NCI-H2029 (cell line): ENCODE results near the gene CENPVL2.
"Not testable (repeated sequence)": the region's sequence is repeated elsewhere in the genome, so short reads cannot be mapped to it uniquely, and the experiment has no call there.

Experiments used
- DNase-seq: peaks from one replicate; lab custom pipeline; 2025; lab: John Stamatoyannopoulos, UW

Gene CENPVL2

GRCh38 chrX:51682720-51683062 lies at the start of gene CENPVL2:
TSS of gene CENPVL2 (minus strand) at chrX:51682831. CDS start at chrX:51682831, 0 bp downstream.
- DNase-seq: not testable (repeated sequence)

DNA sequence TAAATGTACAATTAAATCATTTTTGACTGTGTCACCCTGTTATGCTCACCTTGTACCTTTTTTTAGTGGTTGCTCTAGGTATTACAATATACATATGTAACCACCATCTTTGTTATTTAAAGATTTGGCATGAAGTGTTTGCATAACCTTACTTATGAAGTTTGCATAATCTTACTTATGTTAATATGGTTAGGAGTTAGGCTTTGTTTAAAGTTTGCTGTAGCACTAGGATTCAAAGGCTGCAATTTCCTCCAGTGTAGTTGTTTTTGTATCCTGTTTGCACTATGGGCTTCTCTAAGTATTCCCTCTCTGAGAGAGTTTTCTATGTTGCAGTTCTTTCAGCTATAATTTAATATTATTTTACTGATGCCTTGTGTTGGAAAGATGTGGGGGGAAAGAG lies 45.6 kb upstream of the CENPVL2 start:
- no peak for DNase-seq

DNA sequence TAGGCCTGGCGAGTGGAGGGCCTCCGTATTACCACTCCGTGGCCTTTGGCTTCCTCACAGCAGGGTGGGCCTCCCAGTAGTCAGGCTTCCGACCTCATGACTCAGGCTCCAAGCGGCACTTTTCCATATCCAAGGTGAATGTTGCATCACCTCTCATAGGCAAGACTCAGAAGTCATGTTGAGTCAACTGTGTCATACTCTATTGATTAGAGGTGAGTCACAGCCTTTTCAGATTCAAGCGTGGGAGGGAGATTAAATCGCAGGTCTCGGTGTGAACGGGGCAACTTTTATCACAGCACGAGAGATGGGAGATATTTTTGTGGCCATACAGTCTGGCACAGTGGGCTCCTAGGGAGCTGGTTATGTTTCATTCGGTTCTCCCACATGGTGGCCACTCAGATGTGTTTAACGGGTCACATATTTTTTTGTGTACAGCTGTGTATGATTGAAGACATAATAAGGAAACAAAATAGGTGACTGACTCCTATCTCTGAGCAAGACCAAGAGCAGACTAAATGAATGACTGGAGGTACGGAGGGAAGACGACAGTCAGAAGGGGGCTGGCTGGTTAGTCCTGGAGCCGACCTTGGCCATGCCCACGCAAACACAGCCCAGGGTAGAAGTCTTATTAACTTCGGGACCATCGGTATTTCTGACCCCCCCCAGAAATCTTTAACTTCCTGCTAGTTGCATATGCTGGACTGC lies 30.5 kb upstream of the CENPVL2 start:
- not testable (repeated sequence) for DNase-seq

- not testable (repeated sequence) for DNase-seq
Observed at GRCh38 chrX:51710277-51711164, 27.9 kb upstream of the CENPVL2 start, which contains the start of gene CENPVL1. TSS of gene CENPVL1 (plus strand) at chrX:51710512. CDS start at chrX:51710512, 0 bp downstream.

- no peak for DNase-seq
Observed at GRCh38 chrX:51697397-51697796, 14.8 kb upstream of the CENPVL2 start.

GRCh38 chrX:51694254-51694653 lies 11.6 kb upstream of the CENPVL2 start:
- DNase-seq: no peak

DNA sequence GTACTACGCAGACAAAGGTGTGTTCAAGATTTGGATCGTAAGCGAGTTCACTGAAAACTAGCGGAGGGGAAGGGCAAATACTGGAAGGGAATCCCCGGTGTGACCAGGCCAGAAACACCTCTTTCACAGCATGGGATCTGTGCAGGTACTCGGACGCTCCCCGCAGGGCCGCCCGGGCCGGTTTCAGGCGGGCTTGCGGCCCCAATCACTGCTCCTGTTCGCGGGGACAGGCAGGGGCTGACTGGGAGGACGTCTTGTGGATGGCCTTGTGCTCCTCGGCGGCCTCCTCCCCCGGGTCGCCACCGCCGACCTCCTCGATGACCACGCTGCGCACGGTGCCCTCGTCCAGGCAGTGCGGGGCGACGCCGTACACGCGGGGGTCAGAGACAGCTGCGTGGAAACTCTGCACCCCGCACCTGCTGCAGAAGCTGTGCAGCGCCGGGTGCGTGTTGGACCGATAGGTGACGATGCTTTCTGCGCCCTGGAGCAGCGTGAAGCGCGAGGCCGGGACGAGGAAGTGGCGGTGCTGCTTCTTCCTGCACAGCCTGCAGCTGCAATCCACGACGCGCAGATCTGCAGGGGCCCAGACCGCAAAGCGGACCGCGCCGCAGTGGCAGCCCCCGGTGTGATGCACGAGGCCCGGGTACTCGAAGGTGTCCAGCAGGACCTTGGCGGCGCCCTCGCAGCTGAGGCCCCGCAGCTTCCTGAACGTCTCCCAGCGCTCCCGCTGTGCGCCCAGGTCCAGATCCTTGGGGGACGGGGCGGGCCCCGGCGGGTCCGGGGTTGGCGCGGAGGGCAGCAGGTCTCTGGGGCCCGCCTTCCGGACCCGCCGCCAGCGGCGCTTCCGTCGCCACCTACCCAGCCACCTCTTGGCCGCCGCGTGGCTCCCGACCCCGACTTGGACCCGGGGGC lies 567 bp downstream of the CENPVL2 start:
- not testable (repeated sequence) for DNase-seq

DNA sequence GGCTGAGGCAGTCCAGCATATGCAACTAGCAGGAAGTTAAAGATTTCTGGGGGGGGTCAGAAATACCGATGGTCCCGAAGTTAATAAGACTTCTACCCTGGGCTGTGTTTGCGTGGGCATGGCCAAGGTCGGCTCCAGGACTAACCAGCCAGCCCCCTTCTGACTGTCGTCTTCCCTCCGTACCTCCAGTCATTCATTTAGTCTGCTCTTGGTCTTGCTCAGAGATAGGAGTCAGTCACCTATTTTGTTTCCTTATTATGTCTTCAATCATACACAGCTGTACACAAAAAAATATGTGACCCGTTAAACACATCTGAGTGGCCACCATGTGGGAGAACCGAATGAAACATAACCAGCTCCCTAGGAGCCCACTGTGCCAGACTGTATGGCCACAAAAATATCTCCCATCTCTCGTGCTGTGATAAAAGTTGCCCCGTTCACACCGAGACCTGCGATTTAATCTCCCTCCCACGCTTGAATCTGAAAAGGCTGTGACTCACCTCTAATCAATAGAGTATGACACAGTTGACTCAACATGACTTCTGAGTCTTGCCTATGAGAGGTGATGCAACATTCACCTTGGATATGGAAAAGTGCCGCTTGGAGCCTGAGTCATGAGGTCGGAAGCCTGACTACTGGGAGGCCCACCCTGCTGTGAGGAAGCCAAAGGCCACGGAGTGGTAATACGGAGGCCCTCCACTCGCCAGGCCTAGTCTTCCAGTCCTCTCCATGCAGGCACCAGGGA lies 2.8 kb downstream of the CENPVL2 start:
- DNase-seq: not testable (repeated sequence)

DNA sequence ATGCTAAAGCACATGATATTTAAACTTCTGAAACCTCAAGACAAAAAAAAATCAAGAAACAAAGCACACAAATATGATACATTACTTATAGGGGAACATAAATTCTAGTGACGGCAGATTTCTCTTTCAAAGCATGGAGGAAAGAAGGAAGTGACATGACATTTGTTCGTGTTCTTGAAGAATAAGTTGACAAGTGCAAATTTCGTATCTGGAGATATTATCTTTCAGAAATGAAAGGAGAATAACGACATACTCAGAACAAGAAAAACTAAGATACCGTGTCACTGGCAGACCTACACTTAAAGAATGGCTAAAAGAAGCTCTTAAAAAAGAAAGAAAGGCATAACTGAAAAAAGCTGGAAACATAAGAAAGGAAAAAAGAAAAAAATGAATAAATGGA lies 16.6 kb downstream of the CENPVL2 start:
- no peak for DNase-seq

GRCh38 chrX:51643377-51643776 lies 39.3 kb downstream of the CENPVL2 start:
- DNase-seq: no peak

GRCh38 chrX:51641421-51642021 lies 41.1 kb downstream of the CENPVL2 start:
- DNase-seq: no peak

DNA sequence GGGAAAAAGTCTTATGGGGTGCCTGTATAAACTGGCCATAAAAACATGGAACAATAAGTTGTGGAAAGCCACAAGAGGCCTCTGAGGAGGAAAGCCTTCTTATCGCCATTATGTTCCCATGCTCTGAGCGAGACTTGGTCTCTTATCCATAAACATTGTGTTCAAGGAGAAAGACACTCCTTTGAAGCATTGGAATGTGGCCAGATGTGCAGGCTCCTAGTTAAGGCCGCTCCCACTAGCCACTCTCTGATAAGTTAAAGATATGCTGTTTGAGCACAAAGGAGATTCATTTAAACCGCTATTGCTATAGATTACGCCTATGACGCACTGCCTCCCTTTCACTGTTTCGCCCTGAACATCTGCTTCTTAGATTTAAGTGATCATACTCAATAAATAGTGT lies 46.1 kb downstream of the CENPVL2 start:
- DNase-seq: not testable (repeated sequence)
